Measurements from ENCODE around the gene DNM2. TPM values are rescaled to one million over a fixed set of nuclear protein-coding genes. Genes with fewer than 3 reads are reported as not detected.

Gene DNM2
- total RNA-seq, 1 donor from 2014 or later, result 227 TPM

GRCh38 chr19:10766049-10766623 lies 48.3 kb downstream of the DNM2 start:
- no peak for TF ChIP-seq CTCF (IDR thresholded peaks at IDR 0.05; ENCODE audit: partially characterized antibody, unreplicated experiment)
- Mint-ChIP-seq H3K27me3 (ENCODE audit: unreplicated experiment) (peaks cover 9% of the 10 kb centered on the region), H3K36me3 (ENCODE audit: unreplicated experiment) (peaks cover 9% of the 10 kb centered on the region), H3K4me1 (ENCODE audit: low read depth, unreplicated experiment) (peaks cover 9% of the 10 kb centered on the region), H3K27ac (ENCODE audit: unreplicated experiment) (no peak overlapping the region), H3K9me3 (ENCODE audit: unreplicated experiment) (peaks cover 7% of the 10 kb centered on the region), H3K4me3 (ENCODE audit: unreplicated experiment) (no peak overlapping the region)
- no peak for DNase-seq

GRCh38 chr19:10766671-10767201 lies 48.9 kb downstream of the DNM2 start:
- no peak overlapping the region for H3K27ac Mint-ChIP-seq (ENCODE audit: unreplicated experiment)
- H3K27me3 Mint-ChIP-seq (ENCODE audit: unreplicated experiment), result peaks cover 9% of the 10 kb centered on the region
- no peak overlapping the region for H3K4me3 Mint-ChIP-seq (ENCODE audit: unreplicated experiment)
- peaks cover 7% of the 10 kb centered on the region for H3K36me3 Mint-ChIP-seq (ENCODE audit: unreplicated experiment)
- no peak for TF ChIP-seq CTCF (IDR thresholded peaks at IDR 0.05; ENCODE audit: partially characterized antibody, unreplicated experiment)
- H3K9me3 Mint-ChIP-seq (ENCODE audit: unreplicated experiment), result peaks cover 7% of the 10 kb centered on the region
- H3K4me1 Mint-ChIP-seq (ENCODE audit: low read depth, unreplicated experiment), result peaks cover 8% of the 10 kb centered on the region
- no peak for DNase-seq

- Mint-ChIP-seq H3K36me3 (ENCODE audit: unreplicated experiment) (peaks cover 6% of the 10 kb centered on the region), H3K4me1 (ENCODE audit: low read depth, unreplicated experiment) (peaks cover 7% of the 10 kb centered on the region), H3K27me3 (ENCODE audit: unreplicated experiment) (peaks cover 6% of the 10 kb centered on the region), H3K4me3 (ENCODE audit: unreplicated experiment) (no peak overlapping the region), H3K9me3 (ENCODE audit: unreplicated experiment) (peaks cover 7% of the 10 kb centered on the region), H3K27ac (ENCODE audit: unreplicated experiment) (peak overlapping the region; percentile 48)
- DNase-seq, result no peak
- TF ChIP-seq CTCF (IDR thresholded peaks at IDR 0.05; ENCODE audit: partially characterized antibody, unreplicated experiment), result no peak
These were observed 49.8 kb downstream of the DNM2 start for GRCh38 chr19:10767726-10768125.

GRCh38 chr19:10768369-10768768 lies 50.5 kb downstream of the DNM2 start:
- H3K9me3 Mint-ChIP-seq (ENCODE audit: unreplicated experiment), result peaks cover 7% of the 10 kb centered on the region
- H3K27ac Mint-ChIP-seq (ENCODE audit: unreplicated experiment), result no peak overlapping the region
- H3K4me3 Mint-ChIP-seq (ENCODE audit: unreplicated experiment), result no peak overlapping the region
- no peak for DNase-seq
- TF ChIP-seq CTCF (IDR thresholded peaks at IDR 0.05; ENCODE audit: partially characterized antibody, unreplicated experiment), result no peak
- peaks cover 6% of the 10 kb centered on the region for H3K36me3 Mint-ChIP-seq (ENCODE audit: unreplicated experiment)
- H3K4me1 Mint-ChIP-seq (ENCODE audit: low read depth, unreplicated experiment), result peaks cover 7% of the 10 kb centered on the region
- H3K27me3 Mint-ChIP-seq (ENCODE audit: unreplicated experiment), result peaks cover 6% of the 10 kb centered on the region

- Mint-ChIP-seq H3K36me3 (ENCODE audit: unreplicated experiment) (peaks cover 6% of the 10 kb centered on the region), H3K4me3 (ENCODE audit: unreplicated experiment) (no peak overlapping the region), H3K4me1 (ENCODE audit: low read depth, unreplicated experiment) (peaks cover 7% of the 10 kb centered on the region), H3K27me3 (ENCODE audit: unreplicated experiment) (peaks cover 3% of the 10 kb centered on the region), H3K27ac (ENCODE audit: unreplicated experiment) (peak overlapping the region; percentile 52), H3K9me3 (ENCODE audit: unreplicated experiment) (peaks cover 4% of the 10 kb centered on the region)
- no peak for DNase-seq
- TF ChIP-seq CTCF (IDR thresholded peaks at IDR 0.05; ENCODE audit: partially characterized antibody, unreplicated experiment), result no peak
These were observed 51.1 kb downstream of the DNM2 start for GRCh38 chr19:10768936-10769335.
